ENCODE results near the gene BACH1.

Gene BACH1

GRCh38 chr21:29340228-29340627 lies 41.5 kb downstream of the BACH1 start:
- Histone ChIP-seq H3K4me2 (ENCODE audit: low read length) (no peak overlapping the region), H3K27ac (ENCODE audit: low read depth, low read length) (no peak overlapping the region), H3F3A (ENCODE audit: control insufficient read depth, insufficient read depth) (no peaks in the 10 kb centered on the region), H3K4me3 (ENCODE audit: low read length) (no peak overlapping the region), H4K20me1 (ENCODE audit: control insufficient read depth, insufficient read depth, low read depth, low read length) (no peaks in the 10 kb centered on the region), H3K36me3 (ENCODE audit: control insufficient read depth, low read length) (peaks cover 15% of the 10 kb centered on the region), H3K4me1 (ENCODE audit: control insufficient read depth, low read length) (no peaks in the 10 kb centered on the region), H3K27me3 (ENCODE audit: control insufficient read depth, low read length) (no peaks in the 10 kb centered on the region), H3K79me2 (ENCODE audit: control insufficient read depth, low read length) (peaks cover 14% of the 10 kb centered on the region), H3K9me3 (ENCODE audit: control insufficient read depth, insufficient read depth, low read length) (no peaks in the 10 kb centered on the region), H3K9me2 (replicated peaks; ENCODE audit: control insufficient read depth, low read length) (no peaks in the 10 kb centered on the region)
- no peak for TF ChIP-seq CTCF (IDR thresholded peaks at IDR 0.05; ENCODE audit: low read depth, low read length, poor library complexity, severe bottlenecking)
- TF ChIP-seq EZH2phosphoT487 (IDR thresholded peaks at IDR 0.05; ENCODE audit: borderline replicate concordance, low read length), result no peak

GRCh38 chr21:29342363-29342957 lies 43.7 kb downstream of the BACH1 start:
- H3K4me3 ChIP-seq (ENCODE audit: low read length), result no peak overlapping the region
- no peaks in the 10 kb centered on the region; the same call in 1 of the 2 replicates for H3K4me1 ChIP-seq (ENCODE audit: control insufficient read depth, low read length)
- H3K36me3 ChIP-seq (ENCODE audit: control insufficient read depth, low read length), result peaks cover 15% of the 10 kb centered on the region
- no peak overlapping the region for H3K4me2 ChIP-seq (ENCODE audit: low read length)
- H3K9me2 ChIP-seq (replicated peaks; ENCODE audit: control insufficient read depth, low read length), result no peaks in the 10 kb centered on the region
- 0 out of 2 replicates have a peak, but pooled peaks cover 4% of the 10 kb centered on the region for H3K79me2 ChIP-seq (ENCODE audit: control insufficient read depth, low read length)
- no peak overlapping the region for H3K27ac ChIP-seq (ENCODE audit: low read depth, low read length)
- H3K9me3 ChIP-seq (ENCODE audit: control insufficient read depth, insufficient read depth, low read length), result no peaks in the 10 kb centered on the region
- H4K20me1 ChIP-seq (ENCODE audit: control insufficient read depth, insufficient read depth, low read depth, low read length), result no peaks in the 10 kb centered on the region
- H3K27me3 ChIP-seq (ENCODE audit: control insufficient read depth, low read length), result no peaks in the 10 kb centered on the region
- no peaks in the 10 kb centered on the region for H3F3A ChIP-seq (ENCODE audit: control insufficient read depth, insufficient read depth)
- TF ChIP-seq CTCF (IDR thresholded peaks at IDR 0.05; ENCODE audit: low read depth, low read length, poor library complexity, severe bottlenecking), result no peak
- no peak for TF ChIP-seq EZH2phosphoT487 (IDR thresholded peaks at IDR 0.05; ENCODE audit: borderline replicate concordance, low read length)

GRCh38 chr21:29343519-29343918 lies 44.8 kb downstream of the BACH1 start:
- 0 out of 2 replicates have a peak, but pooled peaks cover 4% of the 10 kb centered on the region for H3K79me2 ChIP-seq (ENCODE audit: control insufficient read depth, low read length)
- H4K20me1 ChIP-seq (ENCODE audit: control insufficient read depth, insufficient read depth, low read depth, low read length), result no peaks in the 10 kb centered on the region
- no peaks in the 10 kb centered on the region for H3K9me3 ChIP-seq (ENCODE audit: control insufficient read depth, insufficient read depth, low read length)
- no peaks in the 10 kb centered on the region for H3F3A ChIP-seq (ENCODE audit: control insufficient read depth, insufficient read depth)
- peaks cover 15% of the 10 kb centered on the region for H3K36me3 ChIP-seq (ENCODE audit: control insufficient read depth, low read length)
- H3K27me3 ChIP-seq (ENCODE audit: control insufficient read depth, low read length), result no peaks in the 10 kb centered on the region
- H3K4me2 ChIP-seq (ENCODE audit: low read length), result no peak overlapping the region
- no peak overlapping the region for H3K27ac ChIP-seq (ENCODE audit: low read depth, low read length)
- TF ChIP-seq CTCF (IDR thresholded peaks at IDR 0.05; ENCODE audit: low read depth, low read length, poor library complexity, severe bottlenecking) (no peak), EZH2phosphoT487 (IDR thresholded peaks at IDR 0.05; ENCODE audit: borderline replicate concordance, low read length) (no peak)
- H3K4me3 ChIP-seq (ENCODE audit: low read length), result no peak overlapping the region
- H3K9me2 ChIP-seq (replicated peaks; ENCODE audit: control insufficient read depth, low read length), result no peaks in the 10 kb centered on the region
- peaks cover 11% of the 10 kb centered on the region for H3K4me1 ChIP-seq (ENCODE audit: control insufficient read depth, low read length)
